HEK293 (cell line): ENCODE data around the gene ANGPTL2.

ENCODE experiments used
- ATF2 ChIP-seq: fragments of 450-650 bp; formaldehyde crosslinking; IDR thresholded peaks from 2 replicates; pipeline ENCODE4 v1.5.1; 2016; ENCODE audit warnings: missing biosample characterization, missing genetic modification characterization, low read depth
- CTCF ChIP-seq: fragments of 450-650 bp; formaldehyde crosslinking; IDR thresholded peaks from 2 replicates; pipeline ENCODE4 v1.5.1; 2016; ENCODE audit warnings: missing biosample characterization, missing genetic modification characterization
- HOXA7 ChIP-seq: sonication (generic); formaldehyde crosslinking; IDR thresholded peaks from 2 replicates; pipeline ENCODE4 v1.8.1; 2022; ENCODE audit warnings: missing genetic modification reagents, borderline replicate concordance
- IKZF3 ChIP-seq: fragments of 450-650 bp; IDR thresholded peaks from 2 replicates; pipeline ENCODE4 v1.5.0; 2018; ENCODE audit warnings: missing biosample characterization, mild to moderate bottlenecking, missing genetic modification characterization, moderate library complexity
- SP2 ChIP-seq: fragments of 450-650 bp; formaldehyde crosslinking; IDR thresholded peaks from 2 replicates; pipeline ENCODE4 v1.5.1; 2016; ENCODE audit warnings: missing biosample characterization, missing genetic modification characterization
- ZBTB7A ChIP-seq: fragments of 450-650 bp; formaldehyde crosslinking; IDR thresholded peaks from 2 replicates; pipeline ENCODE4 v1.5.1; 2016; ENCODE audit warnings: low read depth, missing biosample characterization, missing genetic modification characterization
- ZNF121 ChIP-seq: fragments of 450-650 bp; formaldehyde crosslinking; IDR thresholded peaks from 2 replicates; pipeline ENCODE4 v1.5.1; 2016; ENCODE audit warnings: missing biosample characterization, missing genetic modification characterization
- ZNF174 ChIP-seq: fragments of 450-650 bp; formaldehyde crosslinking; IDR thresholded peaks from 2 replicates; pipeline ENCODE4 v1.5.0; 2017; ENCODE audit warnings: missing biosample characterization, mild to moderate bottlenecking, missing genetic modification characterization
- ZNF274 ChIP-seq, 2 experiments: fragments of 200-500 bp in 1 of 2; fragments of 450-650 bp in 1 of 2; sonication (Bioruptor generic) in 1 of 2; formaldehyde crosslinking in 1 of 2; IDR thresholded peaks; 2 replicates each; pipeline versions ENCODE4 v1.5.1 to v1.6.1; 2014 to 2016; ENCODE audit warnings: borderline replicate concordance in 1 of 2, inconsistent platforms in 1 of 2, low read length in 1 of 2, missing biosample characterization in 1 of 2, missing genetic modification characterization in 1 of 2
- ZNF558 ChIP-seq: fragments of 450-650 bp; formaldehyde crosslinking; IDR thresholded peaks from 2 replicates; pipeline ENCODE4 v1.5.1; 2016; ENCODE audit warnings: missing biosample characterization, missing genetic modification characterization
- ZSCAN30 ChIP-seq: fragments of 450-650 bp; IDR thresholded peaks from 2 replicates; pipeline ENCODE4 v1.5.1; 2018; ENCODE audit warnings: missing biosample characterization, mild to moderate bottlenecking, missing genetic modification characterization, moderate library complexity

DNA sequence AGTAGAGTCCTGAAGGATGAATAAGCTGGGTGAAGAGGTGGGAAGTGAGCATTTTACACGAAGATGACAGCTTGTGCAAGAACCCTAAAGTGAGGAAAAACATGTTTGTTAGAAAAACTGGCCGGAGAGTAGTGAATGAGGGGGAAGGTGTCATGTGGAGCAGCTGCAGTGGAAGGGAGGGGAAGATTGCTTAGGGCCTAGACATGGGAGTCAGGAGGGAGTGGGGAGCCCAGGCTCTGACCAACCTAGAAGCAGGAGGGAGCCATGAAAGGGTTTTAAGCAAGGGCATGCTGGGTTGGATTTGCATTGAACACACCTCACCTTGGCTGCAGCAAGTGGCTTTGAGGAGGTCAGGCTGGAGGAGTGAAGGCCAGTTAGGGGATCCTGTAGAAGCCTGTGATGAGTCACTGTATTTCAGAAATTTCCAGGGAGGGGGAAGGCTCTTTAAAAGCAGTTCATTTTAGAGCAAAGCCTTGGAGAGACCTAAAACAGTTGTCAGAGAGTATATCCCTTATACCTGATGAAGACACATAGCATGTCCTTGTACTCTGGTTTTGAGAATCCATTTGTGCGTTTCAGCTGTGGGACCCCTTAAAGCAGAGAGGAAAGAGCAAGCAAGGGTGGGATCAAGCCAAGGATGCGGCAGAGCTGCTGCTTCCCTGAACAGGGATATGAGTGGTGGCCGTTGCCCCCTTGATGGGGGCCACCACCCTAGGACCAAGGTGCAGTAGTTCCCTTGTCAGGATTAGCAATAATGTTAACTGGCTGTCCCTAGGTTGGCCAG, 45.4 kb downstream of the ANGPTL2 start:
- TF ChIP-seq CTCF, result no peak
- no peak for TF ChIP-seq ZNF174 (tag by site-specific recombination)
- no peak for TF ChIP-seq ZNF121 (tag by site-specific recombination)
- no peak for TF ChIP-seq ZNF558
- TF ChIP-seq ATF2 (tag by site-specific recombination), result no peak
- no peak for TF ChIP-seq SP2 (tag by site-specific recombination)
- no peak for TF ChIP-seq IKZF3
- TF ChIP-seq ZSCAN30, result no peak
- no peak for TF ChIP-seq ZNF274 (IDR thresholded peaks at IDR 0.05; ENCODE audit: low read length)
- TF ChIP-seq ZNF274 (tag by site-specific recombination; IDR thresholded peaks at IDR 0.05; ENCODE audit: borderline replicate concordance), result no peak
- TF ChIP-seq HOXA7 (CRISPR knock-in tag), result no peak
- no peak for TF ChIP-seq ZBTB7A (tag by site-specific recombination)
